ENCODE results near the gene RFC4. TPM values are rescaled to one million over a fixed set of nuclear protein-coding genes. Genes with fewer than 3 reads are reported as not detected.
"Not testable (repeated sequence)": the region's sequence is repeated elsewhere in the genome, so short reads cannot be mapped to it uniquely, and the experiment has no call there.

Gene RFC4
- 100 to 1,000 TPM; 128 to 130 TPM for total RNA-seq

DNA sequence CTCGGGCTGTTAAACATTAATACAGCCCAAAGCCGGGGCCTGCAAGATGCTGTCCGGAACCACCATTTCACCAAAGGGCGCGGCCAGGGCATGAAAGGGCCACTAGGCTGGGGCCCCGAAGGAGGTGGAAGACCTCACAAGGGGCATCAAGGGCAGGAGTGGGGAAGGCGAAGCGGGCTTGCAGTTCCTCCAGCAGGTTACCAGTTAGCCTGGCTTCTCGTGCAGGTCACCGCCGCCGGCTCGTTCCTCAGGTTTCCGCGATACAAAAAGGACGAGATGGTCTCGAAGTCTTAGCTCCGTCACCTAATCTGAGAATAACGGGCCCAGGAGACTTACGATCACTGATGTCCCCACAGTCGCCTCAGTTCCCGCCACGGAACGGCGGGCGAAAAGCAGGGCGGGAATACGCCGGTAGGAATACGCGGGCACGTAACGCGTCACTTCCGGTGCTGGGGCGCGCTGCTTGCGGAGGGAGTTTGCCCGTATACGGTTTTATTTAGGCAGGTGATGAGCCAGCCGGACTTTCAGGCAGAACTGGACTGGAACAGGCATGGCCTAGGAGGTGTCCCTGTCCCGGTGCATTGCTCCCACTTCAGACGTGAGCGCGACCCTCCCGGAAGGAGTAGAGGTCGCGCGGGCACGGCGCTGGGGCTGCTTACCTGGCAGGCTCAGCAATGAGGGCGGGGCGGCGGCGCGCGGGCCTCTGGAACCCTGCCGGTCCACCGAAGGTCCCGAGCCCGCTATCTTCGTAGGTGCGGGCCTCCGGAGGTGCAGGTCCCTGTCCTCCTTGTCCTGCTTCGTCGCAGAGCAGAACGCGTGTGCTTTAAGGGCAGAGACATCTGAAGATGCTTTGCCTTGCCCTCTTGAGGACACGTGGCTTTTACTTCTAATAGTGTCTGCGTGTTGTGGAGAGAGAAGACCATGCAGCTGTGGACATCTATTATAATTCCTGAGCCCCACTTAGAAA lies at the start of gene RFC4:
Gene RFC4 (minus strand): TSS at position 394 of the 967 bp plus-strand sequence. CDS start 1,769 bp downstream, outside the sequence.
- DNase-seq: peak; percentile 93
- peak within 1 kb of the TSS; percentile 90 for H3K4me3 Mint-ChIP-seq
- peak; percentile 89 for ATAC-seq
- peaks cover 32% of the 10 kb centered on the region for H3K36me3 Mint-ChIP-seq (ENCODE audit: low read depth)
- ChIA-PET POLR2A (interaction anchor here (0.6 to 2.7 kb wide), 5 partner anchors 16 to 333 kb away, joined by 3 to 12 read pairs (median 3); partner anchors contain the start of gene EIF4A2), CTCF (interaction anchor here (1.0 to 3.2 kb wide), 5 partner anchors 15 to 359 kb away, joined by 3 to 15 read pairs (median 4); no protein-coding TSS in a partner anchor)
- intact Hi-C loops (cut with DNase I, micrococcal nuclease): loop anchor here (1.0 to 5.0 kb wide), 9 partner anchors 16 to 869 kb away; partner anchors contain the start of genes DNAJB11 (in 2 of the 2), EIF4A2 (in 2 of the 2), ETV5 (in 1 of the 2) and TRA2B (in 1 of the 2)
- H3K9me3 Mint-ChIP-seq (ENCODE audit: low read depth): no peaks in the 10 kb centered on the region
- peak within 1 kb of the TSS; percentile 92 for H3K27ac Mint-ChIP-seq
- peaks cover 26% of the 10 kb centered on the region for H3K4me1 Mint-ChIP-seq
- H3K27me3 Mint-ChIP-seq: no peaks in the 10 kb centered on the region

GRCh38 chr3:186854954-186855353 lies 48.7 kb upstream of the RFC4 start:
- ATAC-seq (no peak), DNase-seq (no peak)
- H3K27ac Mint-ChIP-seq: no peak overlapping the region
- ChIA-PET CTCF (interaction anchor here (1.2 kb wide), 1 partner anchor 194 kb away, joined by 4 read pairs; no protein-coding TSS in a partner anchor), POLR2A (no interaction called here)
- no peak overlapping the region for H3K4me3 Mint-ChIP-seq
- H3K36me3 Mint-ChIP-seq (ENCODE audit: low read depth): peaks cover 3% of the 10 kb centered on the region
- peaks cover 8% of the 10 kb centered on the region for H3K9me3 Mint-ChIP-seq (ENCODE audit: low read depth)
- peaks cover 14% of the 10 kb centered on the region for H3K4me1 Mint-ChIP-seq
- intact Hi-C loops (cut with DNase I, micrococcal nuclease): loop anchor here in 1 of 2 experiments (2.0 kb wide), 1 partner anchor 16 kb away; no protein-coding TSS in a partner anchor
- no peaks in the 10 kb centered on the region for H3K27me3 Mint-ChIP-seq

DNA sequence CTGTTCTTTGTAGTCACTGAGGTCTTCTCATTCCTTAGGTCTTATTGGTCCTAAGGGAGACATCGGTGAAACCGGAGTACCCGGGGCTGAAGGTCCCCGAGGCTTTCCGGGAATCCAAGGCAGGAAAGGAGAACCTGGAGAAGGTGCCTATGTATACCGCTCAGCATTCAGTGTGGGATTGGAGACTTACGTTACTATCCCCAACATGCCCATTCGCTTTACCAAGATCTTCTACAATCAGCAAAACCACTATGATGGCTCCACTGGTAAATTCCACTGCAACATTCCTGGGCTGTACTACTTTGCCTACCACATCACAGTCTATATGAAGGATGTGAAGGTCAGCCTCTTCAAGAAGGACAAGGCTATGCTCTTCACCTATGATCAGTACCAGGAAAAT lies 47.9 kb upstream of the RFC4 start:
- intact Hi-C loops (cut with DNase I, micrococcal nuclease): loop anchor here in 1 of 2 experiments (2.0 kb wide), 1 partner anchor 17 kb away; no protein-coding TSS in a partner anchor
- H3K9me3 Mint-ChIP-seq (ENCODE audit: low read depth): peaks cover 2% of the 10 kb centered on the region
- ATAC-seq: no peak
- ChIA-PET CTCF (interaction anchor here (0.7 kb wide), 1 partner anchor 45 kb away, joined by 3 read pairs; no protein-coding TSS in a partner anchor), POLR2A (no interaction called here)
- no peak overlapping the region for H3K27ac Mint-ChIP-seq
- H3K27me3 Mint-ChIP-seq: no peaks in the 10 kb centered on the region
- no peaks in the 10 kb centered on the region for H3K36me3 Mint-ChIP-seq (ENCODE audit: low read depth)
- no peak overlapping the region for H3K4me3 Mint-ChIP-seq
- peaks cover 18% of the 10 kb centered on the region for H3K4me1 Mint-ChIP-seq
- no peak for DNase-seq

DNA sequence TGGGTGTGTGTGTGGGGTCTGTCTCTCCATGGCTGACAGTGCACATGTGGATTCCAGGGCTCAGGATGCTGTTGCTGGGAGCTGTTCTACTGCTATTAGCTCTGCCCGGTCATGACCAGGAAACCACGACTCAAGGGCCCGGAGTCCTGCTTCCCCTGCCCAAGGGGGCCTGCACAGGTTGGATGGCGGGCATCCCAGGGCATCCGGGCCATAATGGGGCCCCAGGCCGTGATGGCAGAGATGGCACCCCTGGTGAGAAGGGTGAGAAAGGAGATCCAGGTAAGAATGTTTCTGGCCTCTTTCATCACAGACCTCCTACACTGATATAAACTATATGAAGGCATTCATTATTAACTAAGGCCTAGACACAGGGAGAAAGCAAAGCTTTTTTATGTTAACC lies 46.7 kb upstream of the RFC4 start:
- H3K27me3 Mint-ChIP-seq: no peaks in the 10 kb centered on the region
- ATAC-seq: no peak
- no peak overlapping the region for H3K27ac Mint-ChIP-seq
- H3K4me3 Mint-ChIP-seq: no peak overlapping the region
- peaks cover 2% of the 10 kb centered on the region for H3K9me3 Mint-ChIP-seq (ENCODE audit: low read depth)
- no peak for DNase-seq
- POLR2A ChIA-PET: no interaction called here
- peaks cover 18% of the 10 kb centered on the region for H3K4me1 Mint-ChIP-seq
- CTCF ChIA-PET: interaction anchor here (0.7 to 1.2 kb wide), 4 partner anchors 15 to 315 kb away, joined by 3 read pairs; no protein-coding TSS in a partner anchor
- no peaks in the 10 kb centered on the region for H3K36me3 Mint-ChIP-seq (ENCODE audit: low read depth)
- intact Hi-C loops (cut with DNase I, micrococcal nuclease): no loop called here

GRCh38 chr3:186851835-186852234 lies 45.6 kb upstream of the RFC4 start:
- H3K27ac Mint-ChIP-seq; H3K4me3 Mint-ChIP-seq; DNase-seq; ATAC-seq; POLR2A ChIA-PET; H3K27me3 Mint-ChIP-seq; H3K9me3 Mint-ChIP-seq (ENCODE audit: low read depth); H3K36me3 Mint-ChIP-seq (ENCODE audit: low read depth); intact Hi-C loops (cut with DNase I, micrococcal nuclease): not testable (repeated sequence)
- peaks cover 18% of the 10 kb centered on the region for H3K4me1 Mint-ChIP-seq
- CTCF ChIA-PET: interaction anchor here (0.5 to 0.7 kb wide), 4 partner anchors 40 to 751 kb away, joined by 3 to 5 read pairs (median 3); no protein-coding TSS in a partner anchor

- Mint-ChIP-seq H3K4me1 (peaks cover 18% of the 10 kb centered on the region), H3K4me3 (no peak overlapping the region), H3K27me3 (peaks cover 7% of the 10 kb centered on the region), H3K27ac (peak overlapping the region; percentile 52), H3K36me3 (ENCODE audit: low read depth) (no peaks in the 10 kb centered on the region), H3K9me3 (ENCODE audit: low read depth) (no peaks in the 10 kb centered on the region)
- intact Hi-C loops (cut with DNase I, micrococcal nuclease): loop anchor here (1.0 to 5.0 kb wide), 8 partner anchors 33 to 316 kb away; partner anchors contain the start of gene ST6GAL1 (in 1 of the 2)
- POLR2A ChIA-PET: interaction anchor here (0.6 to 1.4 kb wide), 2 partner anchors 64 to 177 kb away, joined by 3 to 5 read pairs; no protein-coding TSS in a partner anchor
- CTCF ChIA-PET: interaction anchor here (0.6 to 5.7 kb wide), 59 partner anchors 8 to 1965 kb away, joined by 3 to 69 read pairs (median 4); partner anchors contain the start of genes RPL39L and ST6GAL1
- ATAC-seq (peak; percentile 90), DNase-seq (peak; percentile 32)
Observed at GRCh38 chr3:186849374-186849975, 43.2 kb upstream of the RFC4 start.

DNA sequence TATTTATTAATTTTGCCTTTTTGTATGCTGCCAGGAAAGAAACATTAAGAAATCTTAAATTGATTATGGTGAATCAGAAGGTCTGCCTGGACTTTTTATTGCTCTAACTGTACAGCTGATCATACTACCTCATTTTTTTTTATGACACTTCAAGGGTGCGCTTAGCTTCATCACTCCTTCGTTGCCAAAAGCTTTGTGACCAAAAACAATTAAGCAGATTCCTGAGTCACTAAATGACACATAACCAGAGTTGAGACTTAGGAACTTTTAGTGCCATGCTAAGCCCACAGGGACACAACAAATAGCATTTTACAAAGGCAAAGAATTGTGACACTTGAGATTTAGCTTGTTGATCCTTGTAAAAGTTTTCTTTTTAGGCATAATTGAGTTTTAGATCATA lies 41.2 kb upstream of the RFC4 start:
- Mint-ChIP-seq H3K27ac (no peak overlapping the region), H3K27me3 (peaks cover 7% of the 10 kb centered on the region), H3K9me3 (ENCODE audit: low read depth) (no peaks in the 10 kb centered on the region), H3K36me3 (ENCODE audit: low read depth) (no peaks in the 10 kb centered on the region), H3K4me1 (peaks cover 18% of the 10 kb centered on the region), H3K4me3 (no peak overlapping the region)
- ChIA-PET CTCF (interaction anchor here (0.6 to 5.7 kb wide), 7 partner anchors 34 to 317 kb away, joined by 3 to 69 read pairs (median 3); no protein-coding TSS in a partner anchor), POLR2A (interaction anchor here (0.8 kb wide), 1 partner anchor 85 kb away, joined by 3 read pairs; no protein-coding TSS in a partner anchor)
- DNase-seq (no peak), ATAC-seq (no peak)
- intact Hi-C loops (cut with DNase I, micrococcal nuclease): loop anchor here in 1 of 2 experiments (5.0 kb wide), 2 partner anchors 35 to 180 kb away; no protein-coding TSS in a partner anchor

GRCh38 chr3:186845756-186846155 lies 39.5 kb upstream of the RFC4 start:
- ChIA-PET CTCF (interaction anchor here (0.6 to 5.7 kb wide), 3 partner anchors 110 to 962 kb away, joined by 3 to 69 read pairs (median 3); no protein-coding TSS in a partner anchor), POLR2A (interaction anchor here (0.6 kb wide), 1 partner anchor 869 kb away, joined by 4 read pairs; no protein-coding TSS in a partner anchor)
- Mint-ChIP-seq H3K36me3 (ENCODE audit: low read depth) (no peaks in the 10 kb centered on the region), H3K27ac (no peak overlapping the region), H3K9me3 (ENCODE audit: low read depth) (no peaks in the 10 kb centered on the region), H3K4me1 (peaks cover 9% of the 10 kb centered on the region), H3K4me3 (no peak overlapping the region), H3K27me3 (peaks cover 9% of the 10 kb centered on the region)
- no peak for ATAC-seq
- no peak for DNase-seq
- intact Hi-C loops (cut with DNase I, micrococcal nuclease): loop anchor here in 1 of 2 experiments (5.0 kb wide), 2 partner anchors 37 to 182 kb away; no protein-coding TSS in a partner anchor

- Mint-ChIP-seq H3K4me3 (no peak overlapping the region), H3K27ac (no peak overlapping the region), H3K27me3 (peaks cover 9% of the 10 kb centered on the region), H3K36me3 (ENCODE audit: low read depth) (no peaks in the 10 kb centered on the region), H3K9me3 (ENCODE audit: low read depth) (no peaks in the 10 kb centered on the region), H3K4me1 (peaks cover 7% of the 10 kb centered on the region)
- ATAC-seq (no peak), DNase-seq (no peak)
- intact Hi-C loops (cut with DNase I, micrococcal nuclease): loop anchor here in 1 of 2 experiments (5.0 kb wide), 2 partner anchors 37 to 182 kb away; no protein-coding TSS in a partner anchor
- ChIA-PET CTCF (interaction anchor here (0.7 kb wide), 1 partner anchor 110 kb away, joined by 3 read pairs; no protein-coding TSS in a partner anchor), POLR2A (interaction anchor here (0.6 kb wide), 1 partner anchor 868 kb away, joined by 4 read pairs; no protein-coding TSS in a partner anchor)
Observed at GRCh38 chr3:186844908-186845307, 38.6 kb upstream of the RFC4 start.

DNA sequence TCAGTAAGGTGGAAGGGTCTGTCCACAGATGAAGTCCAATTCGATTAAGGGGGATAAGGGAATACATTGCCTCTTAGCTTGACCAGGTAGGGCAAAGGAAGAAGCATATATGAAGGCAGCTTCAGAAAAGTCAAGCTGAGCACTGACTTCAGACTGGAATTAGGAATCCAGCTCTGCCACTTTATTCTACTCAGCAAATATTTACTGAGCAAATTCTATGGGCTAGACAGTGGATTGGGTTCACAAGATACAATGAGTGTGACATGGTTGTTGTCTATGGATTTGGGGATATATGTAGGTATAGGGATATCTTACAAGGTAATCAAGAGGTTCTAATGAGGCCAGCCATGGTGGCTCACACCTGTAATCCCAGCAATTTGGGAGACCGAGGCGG lies 36.8 kb upstream of the RFC4 start:
- peaks cover 9% of the 10 kb centered on the region for H3K27me3 Mint-ChIP-seq
- H3K4me3 Mint-ChIP-seq: no peak overlapping the region
- H3K36me3 Mint-ChIP-seq (ENCODE audit: low read depth): no peaks in the 10 kb centered on the region
- ATAC-seq: no peak
- no peak overlapping the region for H3K27ac Mint-ChIP-seq
- ChIA-PET POLR2A (no interaction called here), CTCF (no interaction called here)
- no peak for DNase-seq
- no peaks in the 10 kb centered on the region for H3K9me3 Mint-ChIP-seq (ENCODE audit: low read depth)
- no peaks in the 10 kb centered on the region for H3K4me1 Mint-ChIP-seq
- intact Hi-C loops (cut with DNase I, micrococcal nuclease): no loop called here

All from activated CD4-positive, alpha-beta T cell treated with anti-CD3 and anti-CD28 coated beads for 36 hours (primary cell).